MV-4-11 (cell line): ENCODE results near the gene AQP7.
"Not testable (repeated sequence)": the region's sequence is repeated elsewhere in the genome, so short reads cannot be mapped to it uniquely, and the experiment has no call there.

Experiments
- DNase-seq: peaks from one replicate; lab custom pipeline; 2025; lab: John Stamatoyannopoulos, UW

AQP7 gene

GRCh38 chr9:33433871-33434270, 31.5 kb upstream of the AQP7 start:
- DNase-seq = no peak

DNA sequence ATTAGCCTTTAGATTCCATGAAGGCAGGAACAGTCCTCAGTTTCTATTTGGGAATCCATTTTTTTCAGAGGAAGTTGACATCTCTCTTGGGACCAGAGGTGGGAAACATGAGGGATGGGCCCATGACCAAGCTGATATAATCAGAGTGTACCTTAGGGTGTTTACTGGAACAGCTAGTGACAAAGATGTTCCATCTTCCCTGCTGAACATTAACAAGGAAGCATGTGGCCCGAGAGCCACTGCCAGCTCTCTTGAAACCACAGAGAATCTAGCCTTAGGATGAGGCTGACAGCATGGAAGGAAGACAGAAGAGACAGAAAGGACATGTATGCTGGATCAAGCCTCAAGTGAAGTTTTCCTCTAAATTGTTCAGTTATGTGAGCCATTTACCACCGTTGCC, 29.1 kb upstream of the AQP7 start:
- no peak for DNase-seq

DNA sequence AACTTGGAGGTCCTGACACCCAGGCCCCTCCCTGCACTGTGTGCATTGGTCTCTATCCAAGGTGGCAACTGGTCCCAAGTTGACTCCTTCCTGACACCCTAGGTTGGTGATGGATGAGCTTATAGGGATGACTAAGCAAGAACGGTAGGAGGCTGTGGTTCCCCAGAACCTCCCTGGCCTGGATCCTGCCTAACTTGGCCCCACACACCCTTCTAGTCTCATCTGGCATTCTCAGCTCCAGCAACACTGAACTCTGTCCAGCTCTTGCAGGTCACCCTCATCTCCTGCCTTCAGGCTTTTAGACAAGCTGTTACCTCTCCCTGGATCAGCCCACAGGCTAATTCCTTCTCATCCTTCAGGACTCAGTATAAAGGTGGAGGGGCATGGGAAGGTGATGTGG, 28.6 kb upstream of the AQP7 start:
- DNase-seq = no peak

- DNase-seq = peak; percentile 44
These were observed 27.1 kb upstream of the AQP7 start for GRCh38 chr9:33429256-33429985.

- no peak for DNase-seq
These were observed 24.5 kb upstream of the AQP7 start for GRCh38 chr9:33426843-33427293.

DNA sequence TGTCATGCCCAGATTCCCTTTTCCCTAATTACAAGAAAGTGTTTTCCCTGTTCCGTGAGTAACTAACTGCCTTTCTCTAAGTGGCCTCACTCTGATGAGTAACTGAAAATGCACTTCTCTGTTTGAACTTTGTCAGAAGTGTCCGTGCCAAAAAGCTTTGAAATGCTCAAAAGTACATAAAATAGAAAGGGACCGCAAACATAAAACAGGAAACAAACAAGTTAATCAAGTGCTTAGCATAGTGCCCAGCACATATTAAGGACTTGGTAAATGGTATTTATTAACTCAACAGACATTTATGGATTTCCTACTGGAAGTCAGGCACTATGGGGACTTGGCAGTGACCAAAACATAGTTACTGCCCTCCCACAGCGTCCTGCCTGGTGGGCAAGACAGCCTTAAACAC, 22.8 kb upstream of the AQP7 start:
- no peak for DNase-seq

DNA sequence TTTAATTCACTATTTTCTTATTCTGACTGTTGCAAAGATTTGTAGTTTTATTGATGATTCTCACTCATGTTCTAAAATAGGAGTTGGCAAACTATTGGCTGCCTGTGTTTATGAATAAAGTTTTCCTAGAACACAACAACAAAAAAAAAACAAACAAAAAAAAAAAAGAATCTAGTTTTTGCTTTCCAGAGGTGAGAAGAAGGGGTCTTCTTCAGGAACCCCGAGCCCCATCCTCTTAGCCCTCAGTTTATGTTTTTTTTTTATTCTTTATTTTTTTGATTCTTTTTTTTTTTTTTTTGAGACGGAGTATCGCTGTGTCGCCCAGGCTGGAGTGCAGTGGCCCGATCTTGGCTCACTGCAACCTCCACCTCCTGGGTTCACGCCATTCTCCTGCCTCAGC, 22.1 kb upstream of the AQP7 start:
- DNase-seq = not testable (repeated sequence)

DNA sequence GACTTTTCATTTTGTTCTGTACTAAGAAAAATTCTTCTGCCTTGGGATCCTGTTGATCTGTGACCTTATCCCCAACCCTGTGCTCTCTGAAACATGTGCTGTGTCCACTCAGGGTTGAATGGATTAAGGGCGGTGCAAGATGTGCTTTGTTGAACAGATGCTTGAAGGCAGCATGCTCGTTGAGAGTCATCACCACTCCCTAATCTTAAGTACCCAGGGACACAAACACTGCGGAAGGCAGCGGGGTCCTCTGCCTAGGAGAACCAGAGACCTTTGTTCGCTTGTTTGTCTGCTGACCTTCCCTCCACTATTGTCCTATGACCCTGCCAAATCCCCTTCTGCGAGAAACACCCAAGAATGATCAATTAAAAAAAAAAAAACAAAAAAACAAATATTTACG, 21.7 kb upstream of the AQP7 start:
- not testable (repeated sequence) for DNase-seq

DNA sequence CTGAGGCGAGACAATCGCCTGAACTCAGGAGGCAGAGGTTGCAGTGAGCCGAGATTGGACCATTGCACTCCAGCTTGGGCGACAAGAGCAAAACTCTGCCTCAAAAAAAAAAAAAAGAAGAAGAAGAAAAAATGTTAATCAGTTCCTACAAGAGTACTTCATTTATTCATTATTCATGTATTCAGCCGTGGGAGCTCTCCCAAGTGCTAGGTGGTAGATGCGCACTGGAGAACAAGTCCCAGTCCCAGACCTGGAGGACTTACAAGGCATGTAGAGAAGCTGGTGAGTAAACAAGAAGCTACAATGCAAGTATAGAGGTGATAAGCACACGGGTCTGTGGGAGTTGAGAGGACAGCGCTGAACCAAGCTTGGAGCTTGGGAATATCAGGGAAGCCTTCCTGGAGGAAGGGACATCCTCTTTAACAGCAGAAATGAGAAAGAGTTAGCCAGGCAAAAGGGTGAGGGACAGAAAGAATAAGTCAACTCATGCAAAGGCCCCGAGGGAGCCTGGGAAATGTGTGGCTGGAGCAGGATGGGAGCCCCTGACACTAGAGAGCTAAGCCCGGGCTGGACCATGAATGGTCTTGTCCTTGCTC, 17.4 kb upstream of the AQP7 start:
- DNase-seq = no peak

DNA sequence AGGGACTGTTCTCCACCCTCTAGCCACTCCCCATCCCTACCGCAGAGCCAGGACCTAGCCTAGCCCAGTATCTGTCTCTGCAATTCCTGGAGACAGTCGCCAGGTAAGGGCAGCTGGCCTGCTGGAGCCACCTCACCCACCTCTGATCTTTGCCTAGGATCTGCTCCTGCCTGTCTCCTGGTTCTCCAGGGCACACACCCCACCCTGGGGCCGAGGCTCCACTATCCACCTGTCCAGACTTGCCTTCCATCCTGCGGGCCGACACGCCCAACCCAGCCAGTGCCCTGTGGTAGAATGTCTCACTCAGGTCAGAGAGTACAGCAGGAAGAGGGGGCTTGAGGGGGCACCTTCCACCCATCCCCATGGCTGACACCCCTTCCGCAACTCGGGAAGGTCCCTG, 15.7 kb upstream of the AQP7 start:
- no peak for DNase-seq

GRCh38 chr9:33416996-33417395, 14.6 kb upstream of the AQP7 start:
- no peak for DNase-seq

DNA sequence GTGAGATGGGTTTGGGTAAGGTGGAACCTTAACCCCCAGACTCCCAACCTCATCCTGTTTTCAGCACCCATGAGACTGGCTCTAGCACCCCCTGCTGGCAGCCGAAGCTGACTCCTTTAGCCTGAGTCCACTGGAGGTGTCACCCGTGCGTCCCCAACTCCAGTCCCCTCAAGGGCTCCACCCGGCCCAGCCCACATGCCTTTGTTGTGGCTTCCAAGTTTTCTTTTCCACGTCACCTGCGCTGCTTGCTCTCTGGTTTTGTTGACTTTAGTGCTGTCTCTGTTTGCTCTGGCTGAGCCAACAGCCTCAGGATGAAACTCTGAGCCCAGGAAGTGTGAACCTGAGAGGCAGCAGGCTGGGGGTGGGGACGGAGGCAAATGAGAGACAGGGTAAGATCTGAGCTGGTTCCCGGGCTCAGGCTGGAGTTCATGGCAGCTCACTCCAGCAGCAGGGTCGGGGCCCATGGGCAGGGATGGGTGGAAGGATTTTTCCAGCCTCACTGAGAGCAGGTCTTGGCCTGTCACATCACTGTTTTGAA, 13.2 kb upstream of the AQP7 start:
- DNase-seq = peak; percentile 27

DNA sequence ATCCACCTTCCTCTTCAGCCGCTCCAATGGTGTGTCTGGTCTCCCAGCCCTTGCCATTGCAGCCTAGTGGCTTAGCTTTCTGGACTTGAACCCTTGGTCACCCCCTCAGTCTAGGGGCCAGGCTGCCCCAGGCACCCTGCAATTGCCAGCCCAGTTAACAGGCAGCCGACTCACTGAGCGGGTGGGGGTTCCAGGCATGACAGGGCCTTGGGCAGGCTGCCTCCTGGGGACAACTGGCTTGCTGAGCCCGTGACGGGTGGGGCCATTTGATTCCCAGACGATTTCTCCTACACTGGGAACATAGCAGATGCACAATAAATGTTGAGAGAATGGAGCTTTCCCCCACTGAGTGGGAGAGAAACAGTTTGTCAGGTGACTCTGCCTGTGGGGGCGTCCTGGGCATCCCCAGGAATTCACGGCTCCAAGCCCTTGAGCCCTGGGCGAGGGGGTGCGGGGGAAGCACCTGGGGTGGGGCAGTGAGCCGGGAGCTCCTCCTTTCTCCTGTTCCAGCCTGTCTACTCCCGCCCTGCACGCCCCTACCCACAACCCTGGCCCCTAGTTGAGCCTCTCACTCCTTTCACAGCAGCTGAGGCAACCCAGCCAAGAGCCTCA, 12.6 kb upstream of the AQP7 start:
- DNase-seq = no peak

GRCh38 chr9:33414268-33414667, 11.9 kb upstream of the AQP7 start:
- no peak for DNase-seq

DNA sequence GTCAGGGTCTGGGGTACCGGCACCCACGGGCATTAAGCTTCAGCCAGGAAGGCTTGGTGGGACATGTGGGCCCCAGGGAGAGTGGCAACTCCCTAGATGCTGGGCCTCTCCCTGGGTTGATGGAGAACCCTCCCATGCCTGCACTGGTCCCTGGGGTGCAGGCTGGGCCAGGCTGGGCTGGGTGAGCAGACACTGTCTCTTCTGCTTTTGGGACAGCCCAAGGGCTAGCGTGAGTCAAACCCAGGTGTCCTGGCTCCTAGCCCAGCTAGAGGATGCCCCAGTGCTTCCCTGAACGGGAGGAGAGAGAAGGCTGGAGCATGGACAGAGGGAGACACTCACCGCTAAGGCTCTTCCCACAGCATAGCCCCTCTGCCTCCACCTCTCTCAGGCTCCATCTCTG, 5.7 kb upstream of the AQP7 start:
- DNase-seq = no peak

- DNase-seq = no peak
These were observed 4.7 kb upstream of the AQP7 start for GRCh38 chr9:33407061-33407460.

DNA sequence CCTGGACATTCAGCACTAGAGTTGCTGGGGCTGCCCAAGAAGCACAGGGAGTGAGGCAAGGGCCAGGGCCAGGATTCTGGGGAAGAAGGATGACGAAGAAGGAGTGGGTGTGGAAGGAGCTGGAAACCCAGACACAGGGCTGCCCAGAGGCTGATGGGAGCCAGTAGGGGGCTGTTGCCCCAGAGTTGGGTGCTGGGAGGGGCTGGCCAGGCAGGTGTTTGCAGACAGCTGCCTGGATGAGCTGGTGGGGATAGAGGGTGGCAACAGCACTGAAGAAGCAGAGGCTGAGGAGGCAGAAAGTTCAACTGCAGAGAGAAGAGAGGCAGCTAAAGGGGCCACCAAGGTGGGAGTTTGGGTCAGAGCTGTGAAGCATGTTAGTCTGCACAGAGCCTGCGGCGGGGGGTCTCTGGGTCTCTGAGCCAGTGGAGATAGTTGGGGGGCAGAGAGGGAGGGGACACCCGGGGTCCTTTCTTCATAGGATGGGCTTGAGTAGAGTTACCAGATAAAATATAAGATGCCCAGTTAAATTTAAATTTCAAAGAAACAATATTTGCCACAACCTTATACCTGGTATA, 2.5 kb upstream of the AQP7 start:
- DNase-seq = no peak

- DNase-seq = no peak
These were observed 1.8 kb upstream of the AQP7 start for GRCh38 chr9:33403941-33404787.

DNA sequence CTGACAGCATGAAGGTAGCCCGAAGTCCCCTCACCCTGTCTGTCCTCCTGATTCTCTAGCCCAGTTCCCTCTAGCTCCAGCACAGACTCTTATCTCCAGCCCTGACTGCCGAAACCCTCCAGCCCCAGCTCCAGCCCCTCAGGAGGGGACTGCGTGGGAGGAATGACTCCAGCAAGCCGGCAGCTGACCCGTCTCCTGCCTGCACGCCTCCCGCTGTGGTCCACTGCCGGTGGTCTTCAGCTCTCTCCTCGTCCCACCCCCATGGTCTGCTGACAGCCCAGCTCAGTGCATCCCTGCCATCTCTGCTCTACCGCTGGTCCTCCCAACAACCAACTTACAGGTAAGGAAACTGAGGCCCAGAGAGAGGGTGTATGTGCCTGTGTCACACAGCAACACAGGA, 559 bp downstream of the AQP7 start:
- not testable (repeated sequence) for DNase-seq

- not testable (repeated sequence) for DNase-seq
These were observed 3.3 kb downstream of the AQP7 start for GRCh38 chr9:33399047-33399446.

- DNase-seq = not testable (repeated sequence)
These were observed 4.6 kb downstream of the AQP7 start for GRCh38 chr9:33397801-33398200.
